ENCODE results near the gene VAC14.

GRCh38 chr16:70793851-70794502 lies 7.0 kb downstream of the VAC14 start:
- TF ChIP-seq CTCF (IDR thresholded peaks at IDR 0.05 in 2 of 3, conservative IDR thresholded peaks at IDR 0.05 in 1 of 3; ENCODE audit: borderline replicate concordance in 1 of 3, insufficient read depth in 1 of 3, low read depth in 2 of 3, low read length in 2 of 3) (no peak), SIN3A (IDR thresholded peaks at IDR 0.05; ENCODE audit: low read depth) (no peak), EZH2 (IDR thresholded peaks at IDR 0.05) (no peak), YY1 (IDR thresholded peaks at IDR 0.05; ENCODE audit: extremely low read depth, insufficient replicate concordance, low read depth, low read length) (no peak), EZH2phosphoT487 (IDR thresholded peaks at IDR 0.05; ENCODE audit: borderline replicate concordance) (no peak), ATF3 (IDR thresholded peaks at IDR 0.05) (no peak), MAX (IDR thresholded peaks at IDR 0.05) (no peak), POLR2AphosphoS5 (IDR thresholded peaks at IDR 0.05; ENCODE audit: low read depth, low read length) (no peak)
